K562 (cell line): ENCODE measurements around the gene TMPRSS6. TPM values are rescaled to one million over a fixed set of nuclear protein-coding genes. Genes with fewer than 3 reads are reported as not detected.

ENCODE experiments used
- ATAC-seq: fragments of 200-7000 bp; cut with Tn5 transposase; 3 replicates; pipeline ENCODE4 v1.9.1; 2020; ENCODE audit warnings: moderate library complexity
- BruUV-seq: library from RNA; stranded (reverse); fragments of 400-500 nt; replicated peaks from 2 replicates; lab custom pipeline; 2021; lab: Mats Ljungman, UMichigan
- CTCF ChIA-PET: fragments of 300-600 bp; formaldehyde crosslinking; extraction: SDS; loops from one replicate; lab custom pipeline; 2021; ENCODE audit warnings: low intra/inter-chr PET ratio; lab: Yijun Ruan, JAX
- POLR2A ChIA-PET: fragments of 300-600, 350-650 bp; sonication (Branson Sonifier 250); formaldehyde crosslinking; extraction: SDS; loops from one replicate; lab custom pipeline; 2021; ENCODE audit warnings: antibody characterized with exemption, inconsistent platforms; lab: Yijun Ruan, JAX
- DNase-seq, 4 experiments: peaks; one replicate each; pipeline versions ENCODE4 v3.0.0 to v3.0.0-alpha.2; 2011 to 2018; ENCODE audit warnings: low spot score in 3 of 4, mixed read lengths in 3 of 4; ENCODE audit errors: extremely low read depth in 1 of 4
- FAIRE-seq: peaks from 2 replicates; lab custom pipeline; 2011; peaks lifted over from hg19 to GRCh38; lab: Jason Lieb, UNC
- H2AFZ ChIP-seq: 2 replicates; pipeline ENCODE4 v1.6.0; 2011; ENCODE audit warnings: low read depth, low read length, control low read depth, inconsistent platforms
- H3K27ac ChIP-seq: fragments of 200-600 bp; 3 replicates; pipeline ENCODE4 v1.8.0; 2011; ENCODE audit warnings: low read depth, mild to moderate bottlenecking, control low read depth, inconsistent platforms, low read length, moderate library complexity, mixed read lengths; ENCODE audit errors: extremely low read depth
- H3K27me3 ChIP-seq, 2 experiments: fragments of 300-600 bp in 1 of 2; 2 replicates in 1 of 2; 3 replicates in 1 of 2; pipeline versions ENCODE4 v1.6.0 to v1.8.0; 2011; ENCODE audit warnings: inconsistent platforms in 2 of 2, low read length in 2 of 2, mild to moderate bottlenecking in 1 of 2, mixed read lengths in 1 of 2, moderate library complexity in 1 of 2; ENCODE audit not compliant: control insufficient read depth in 2 of 2, insufficient read depth in 2 of 2
- H3K36me3 ChIP-seq: fragments of 300-600 bp; 3 replicates; pipeline ENCODE4 v1.8.0; 2011; ENCODE audit warnings: mild to moderate bottlenecking, low read length, inconsistent platforms; ENCODE audit not compliant: control insufficient read depth, insufficient read depth
- H3K4me1 ChIP-seq, 2 experiments: fragments of 200-600 bp in 1 of 2; replicated peaks in 1 of 2; 2 replicates in 1 of 2; 3 replicates in 1 of 2; pipeline versions ENCODE4 v1.5.1 to v1.8.0; 2011; ENCODE audit warnings: inconsistent platforms in 2 of 2, low read length in 2 of 2, mild to moderate bottlenecking in 1 of 2, mixed read lengths in 1 of 2, moderate library complexity in 1 of 2; ENCODE audit not compliant: control insufficient read depth in 2 of 2, insufficient read depth in 2 of 2
- H3K4me2 ChIP-seq: 2 replicates; pipeline ENCODE4 v1.6.1; 2011; ENCODE audit warnings: low read length, control low read depth, inconsistent platforms, mixed read lengths; ENCODE audit not compliant: insufficient read depth
- H3K4me3 ChIP-seq: fragments of 200-600 bp; sonication (generic), shearing (Covaris generic); 2 replicates; pipeline ENCODE4 v1.5.1; 2016; ENCODE audit warnings: control low read depth, inconsistent platforms
- H3K79me2 ChIP-seq: fragments of 200-600 bp; 3 replicates; pipeline ENCODE4 v1.8.0; 2011; ENCODE audit warnings: low read length, inconsistent platforms; ENCODE audit not compliant: control insufficient read depth, insufficient read depth
- H3K9ac ChIP-seq, 2 experiments: 2 replicates each; pipeline versions ENCODE4 v1.6.0 to v1.6.1; 2011; ENCODE audit warnings: low read depth in 2 of 2, low read length in 2 of 2, control low read depth in 1 of 2, inconsistent platforms in 1 of 2, mild to moderate bottlenecking in 1 of 2, mixed read lengths in 1 of 2; ENCODE audit not compliant: insufficient read depth in 1 of 2
- H3K9me1 ChIP-seq: one replicate; pipeline ENCODE4 v1.6.0; 2011; ENCODE audit warnings: inconsistent platforms, mild to moderate bottlenecking, low read length, moderate library complexity; ENCODE audit not compliant: control insufficient read depth, insufficient read depth
- H3K9me3 ChIP-seq: replicated peaks from 2 replicates; pipeline ENCODE4 v1.5.1; 2011; ENCODE audit warnings: low read depth, low read length, inconsistent platforms; ENCODE audit not compliant: control insufficient read depth, insufficient read depth
- H4K20me1 ChIP-seq: replicated peaks from 2 replicates; pipeline ENCODE4 v1.6.1; 2011; ENCODE audit warnings: low read length, inconsistent platforms, mixed read lengths; ENCODE audit not compliant: control insufficient read depth, insufficient read depth
- CEBPB ChIP-seq: fragments of 450-650 bp; IDR thresholded peaks from 2 replicates; pipeline ENCODE4 v1.6.1; 2016; ENCODE audit warnings: missing genetic modification characterization, missing compliant biosample characterization
- CHCHD3 ChIP-seq: fragments of 250-450 bp; sonication (Bioruptor Pico); IDR thresholded peaks from 2 replicates; pipeline ENCODE4 v2.1.2; 2022; ENCODE audit warnings: mild to moderate bottlenecking
- GMEB1 ChIP-seq: fragments of 250-450 bp; sonication (Bioruptor Pico); IDR thresholded peaks from 2 replicates; pipeline ENCODE4 v1.4.0; 2020; ENCODE audit warnings: mild to moderate bottlenecking
- NFXL1 ChIP-seq: fragments of 450-650 bp; formaldehyde crosslinking; IDR thresholded peaks from 2 replicates; pipeline ENCODE4 v1.4.0; 2021; ENCODE audit warnings: mild to moderate bottlenecking
- RAD21 ChIP-seq, 2 experiments: fragments of 250-450 bp in 1 of 2; fragments of 450-650 bp in 1 of 2; sonication (Bioruptor Pico) in 1 of 2; formaldehyde crosslinking in 1 of 2; IDR thresholded peaks in 1 of 2; conservative IDR thresholded peaks in 1 of 2; 2 replicates each; pipeline versions ENCODE4 v1.4.0 to v1.8.0; 2020 to 2022; ENCODE audit warnings: mild to moderate bottlenecking in 2 of 2, moderate library complexity in 1 of 2
- TCF7 ChIP-seq: sonication (generic); IDR thresholded peaks from 2 replicates; pipeline ENCODE4 v1.6.1; 2016; ENCODE audit warnings: antibody characterized with exemption, borderline replicate concordance
- ZNF436 ChIP-seq: fragments of 250-450, 450-650 bp; sonication (Bioruptor Pico); formaldehyde crosslinking; IDR thresholded peaks from 2 replicates; pipeline ENCODE4 v1.7.0; 2020; ENCODE audit warnings: mild to moderate bottlenecking
- WGBS: fragments of 100-300 bp; shearing (Covaris generic); methylation state at CpG from one replicate; pipeline ENCODE4 v1.1.6; 2016; ENCODE audit warnings: low coverage, mixed read lengths; ENCODE audit not compliant: insufficient coverage; ENCODE audit errors: missing lambda C conversion rate; 5-methylcytosine and 5-hydroxymethylcytosine counted together
- in situ Hi-C: fragments of 300-500 bp; cut with MboI; formaldehyde crosslinking; loops from 4 replicates; pipeline ENCODE4 v1.15.0; 2018; ENCODE audit warnings: inconsistent platforms, mixed read lengths
- intact Hi-C: fragments of 100-400 bp; cut with micrococcal nuclease; formaldehyde crosslinking; loops from 2 replicates; pipeline ENCODE4 v1.14.2; 2022
- polyA plus RNA-seq, 8 experiments: library from polyadenylated mRNA; depleted of rRNA in 4 of 8; stranded (reverse) in 5 of 8; unstranded in 3 of 8; fragments of >200 nt; fragmentation: Nextera tagmentation in 2 of 8; fragmentation: Illumina TruSeq in 1 of 8; extraction: Ambion mirVana in 2 of 8; extraction: Trizol in 1 of 8; gene quantifications; 2 replicates each; pipeline versions ENCODE4 v1.2.1 to v1.2.3, GENCODE V29; 2011 to 2014; ENCODE audit warnings: inconsistent platforms in 1 of 8, missing spikeins in 1 of 8
- total RNA-seq, 7 experiments: library from RNA; depleted of rRNA in 6 of 7; stranded (reverse); fragments of >200 nt in 6 of 7; fragmentation: Illumina TruSeq in 2 of 7; extraction: Trizol in 2 of 7; gene quantifications; 2 replicates each; pipeline versions ENCODE4 v1.2.1 to v1.2.3, GENCODE V29; 2011 to 2021; ENCODE audit warnings: low replicate concordance in 1 of 7

Gene TMPRSS6
- total and polyA plus RNA-seq, 9 of the 15 experiments (the other 6 are each of a cell fraction or from before 2014, with no cell fraction given), result 0.03 TPM; not detected in 8

- TF ChIP-seq TCF7 (no peak), ZNF436 (no peak), RAD21 (CRISPR knock-in tag; conservative IDR thresholded peaks at IDR 0.05 in 1 of 2, IDR thresholded peaks at IDR 0.05 in 1 of 2) (peak in 1 of 2 experiments; percentile 27; a peak in 2 of 4 replicates), CHCHD3 (CRISPR knock-in tag) (no peak), GMEB1 (CRISPR knock-in tag) (no peak)
- TF ChIP-seq, all 486 proteins: peak for 4
Measured at GRCh38 chr22:37045958-37046357, 63.6 kb downstream of the TMPRSS6 start (continued).

DNA sequence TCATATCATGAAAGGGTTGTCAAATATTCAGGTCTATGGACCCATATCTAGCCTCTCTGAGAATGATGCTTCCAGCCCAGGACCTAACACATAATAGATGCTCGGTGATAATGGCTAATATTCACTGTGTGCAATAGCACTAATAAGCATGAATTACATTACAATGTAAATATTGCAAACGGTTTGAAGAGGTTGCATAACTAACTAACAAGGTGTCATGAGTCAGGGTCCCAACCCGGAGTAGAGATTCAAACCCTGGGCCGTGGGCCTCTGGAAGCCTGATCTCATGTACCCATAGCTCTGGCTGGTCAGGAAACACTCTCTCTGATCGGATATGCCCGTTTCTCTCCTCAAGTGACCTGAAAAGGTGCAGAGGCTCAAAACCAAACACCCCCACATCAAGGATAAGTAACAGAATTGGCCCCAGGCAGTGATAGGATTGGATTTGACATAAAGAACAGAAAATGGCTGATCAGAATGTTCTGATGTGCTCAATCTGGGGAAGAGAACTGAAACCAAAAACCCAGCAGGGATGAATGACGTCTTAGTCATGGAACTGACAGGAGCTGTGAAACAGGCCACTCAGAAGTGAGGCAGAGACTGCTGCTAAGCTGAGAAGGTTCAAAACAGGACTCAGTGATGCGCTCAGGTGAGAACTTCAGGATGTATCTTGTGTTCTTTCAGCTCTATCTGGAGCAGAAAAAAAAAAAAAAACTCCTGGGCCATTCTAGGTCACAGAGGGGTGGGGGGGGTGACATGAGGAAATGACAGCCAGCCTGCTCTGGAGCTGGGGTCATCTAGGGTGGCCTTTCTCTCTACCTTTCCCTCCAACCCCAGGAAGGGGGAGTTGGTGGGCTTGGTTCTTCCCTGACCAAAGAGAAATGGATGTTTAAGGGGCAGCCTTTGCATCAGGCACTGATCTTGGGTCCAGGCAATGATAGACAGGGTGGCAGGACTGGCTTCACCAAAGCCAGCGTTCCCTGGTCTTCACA, 64.6 kb downstream of the TMPRSS6 start:
- Histone ChIP-seq H3K4me1 (peaks cover 0 to 7% of the 10 kb centered on the region in 2 experiments; a peak in 2 of 5 replicates), H3K4me2 (no peak overlapping the region), H3K27ac (no peak overlapping the region), H3K9me1 (no peaks in the 10 kb centered on the region), H3K4me3 (no peak overlapping the region), H3K9ac (no peak overlapping the region), H3K27me3 (peaks cover 0 to 3% of the 10 kb centered on the region in 2 experiments; a peak in 1 of 5 replicates), H3K36me3 (no peaks in the 10 kb centered on the region), H3K79me2 (no peaks in the 10 kb centered on the region), H2AFZ (no peak overlapping the region), H3K9me3 (no peaks in the 10 kb centered on the region)
- CTCF ChIA-PET, result interaction anchor here (1.7 to 2.2 kb wide), 2 partner anchors 58 to 498 kb away, joined by 5 to 14 read pairs; no protein-coding TSS in a partner anchor
- FAIRE-seq (no peak), DNase-seq (no peak), ATAC-seq (no peak)
- WGBS, result 3% methylated on average over 8 of the region's 9 CpGs
- in situ Hi-C loops, result no loop called here
- TF ChIP-seq CEBPB (tag) (0 out of 2 replicates have a peak, but pooled peaks have one; percentile 10), NFXL1 (CRISPR knock-in tag) (no peak)
- TF ChIP-seq, all 486 proteins: peak for 1
- no TSS peak for BruUV-seq
- H4K20me1 ChIP-seq, result no peaks in the 10 kb centered on the region
- POLR2A ChIA-PET, result interaction anchor here (0.7 kb wide), 1 partner anchor 98 kb away, joined by 3 read pairs; no protein-coding TSS in a partner anchor
- intact Hi-C loops, result loop anchor here (5.0 to 10.0 kb wide), 3 partner anchors 58 to 260 kb away; no protein-coding TSS in a partner anchor
